GM19099 (cell line): Measurements from ENCODE around the gene P2RY6.

Experiments used
- POLR2A ChIP-seq: IDR thresholded peaks from 3 replicates; pipeline ENCODE4 v1.6.1; 2011; ENCODE audit warnings: low read depth; ENCODE audit not compliant: insufficient read length; ENCODE audit errors: extremely low read depth

P2RY6 gene

DNA sequence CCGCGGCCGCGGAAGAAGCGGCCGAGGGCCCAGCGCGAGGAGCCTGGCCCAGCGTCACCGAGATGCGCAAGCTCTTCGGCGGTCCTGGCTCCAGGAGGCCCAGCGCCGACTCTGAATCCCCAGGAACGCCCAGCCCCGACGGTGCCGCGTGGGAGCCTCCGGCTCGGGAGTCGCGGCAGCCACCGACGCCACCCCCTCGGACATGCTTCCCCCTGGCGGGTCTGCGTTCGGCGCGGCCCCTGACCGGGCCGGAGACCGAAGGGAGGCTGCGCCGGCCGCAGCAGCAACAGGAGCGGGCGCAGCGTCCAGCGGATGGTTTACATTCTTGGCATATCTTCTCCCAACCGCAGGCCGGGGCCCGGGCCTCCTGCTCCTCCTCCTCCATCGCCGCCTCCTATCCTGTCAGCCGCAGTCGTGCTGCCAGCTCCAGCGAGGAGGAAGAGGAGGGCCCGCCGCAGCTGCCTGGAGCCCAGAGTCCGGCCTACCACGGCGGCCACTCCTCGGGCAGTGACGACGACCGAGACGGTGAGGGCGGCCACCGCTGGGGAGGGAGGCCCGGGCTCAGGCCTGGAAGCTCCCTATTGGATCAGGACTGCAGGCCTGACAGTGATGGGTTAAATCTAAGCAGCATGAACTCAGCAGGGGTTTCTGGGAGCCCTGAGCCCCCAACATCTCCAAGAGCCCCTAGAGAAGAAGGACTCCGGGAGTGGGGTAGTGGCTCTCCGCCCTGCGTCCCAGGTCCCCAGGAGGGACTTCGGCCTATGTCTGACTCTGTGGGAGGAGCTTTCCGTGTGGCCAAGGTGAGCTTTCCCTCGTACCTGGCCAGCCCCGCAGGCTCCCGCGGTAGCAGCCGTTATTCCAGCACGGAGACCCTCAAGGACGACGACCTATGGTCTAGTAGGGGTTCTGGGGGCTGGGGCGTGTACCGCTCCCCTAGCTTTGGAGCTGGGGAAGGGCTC is 37.1 kb downstream of the P2RY6 start:
- no peak for TF ChIP-seq POLR2A

DNA sequence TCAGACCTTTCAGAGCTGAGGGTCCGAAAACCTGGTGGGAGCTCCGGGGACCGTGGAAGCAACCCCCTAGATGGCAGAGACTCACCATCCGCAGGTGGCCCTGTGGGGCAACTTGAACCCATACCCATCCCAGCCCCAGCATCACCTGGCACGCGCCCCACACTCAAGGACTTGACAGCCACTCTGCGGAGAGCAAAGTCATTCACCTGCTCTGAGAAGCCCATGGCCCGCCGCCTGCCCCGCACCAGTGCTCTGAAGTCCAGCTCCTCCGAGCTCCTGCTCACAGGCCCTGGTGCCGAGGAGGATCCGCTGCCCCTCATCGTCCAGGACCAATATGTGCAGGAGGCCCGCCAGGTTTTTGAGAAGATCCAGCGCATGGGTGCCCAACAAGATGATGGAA is 37.9 kb downstream of the P2RY6 start:
- TF ChIP-seq POLR2A: no peak

DNA sequence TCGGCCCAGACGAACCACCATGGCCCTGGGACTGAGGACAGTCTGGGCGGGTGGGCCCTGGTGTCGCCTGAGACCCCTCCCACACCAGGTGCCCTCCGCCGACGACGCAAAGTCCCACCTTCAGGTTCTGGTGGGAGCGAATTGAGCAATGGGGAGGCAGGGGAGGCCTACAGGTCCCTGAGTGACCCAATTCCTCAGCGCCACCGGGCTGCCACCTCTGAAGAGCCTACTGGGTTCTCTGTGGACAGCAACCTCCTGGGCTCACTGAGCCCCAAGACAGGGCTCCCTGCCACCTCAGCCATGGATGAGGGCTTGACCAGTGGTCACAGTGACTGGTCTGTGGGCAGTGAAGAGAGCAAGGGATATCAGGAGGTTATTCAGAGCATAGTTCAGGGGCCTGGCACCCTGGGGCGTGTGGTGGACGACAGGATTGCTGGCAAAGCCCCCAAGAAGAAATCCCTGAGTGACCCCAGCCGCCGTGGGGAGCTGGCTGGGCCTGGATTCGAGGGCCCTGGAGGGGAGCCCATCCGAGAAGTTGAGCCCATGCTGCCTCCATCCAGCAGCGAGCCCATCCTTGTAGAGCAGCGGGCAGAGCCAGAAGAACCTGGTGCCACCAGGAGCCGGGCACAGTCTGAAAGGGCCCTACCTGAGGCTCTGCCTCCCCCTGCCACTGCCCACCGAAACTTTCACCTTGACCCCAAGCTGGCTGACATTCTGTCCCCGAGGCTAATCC is 38.7 kb downstream of the P2RY6 start:
- no peak for TF ChIP-seq POLR2A

DNA sequence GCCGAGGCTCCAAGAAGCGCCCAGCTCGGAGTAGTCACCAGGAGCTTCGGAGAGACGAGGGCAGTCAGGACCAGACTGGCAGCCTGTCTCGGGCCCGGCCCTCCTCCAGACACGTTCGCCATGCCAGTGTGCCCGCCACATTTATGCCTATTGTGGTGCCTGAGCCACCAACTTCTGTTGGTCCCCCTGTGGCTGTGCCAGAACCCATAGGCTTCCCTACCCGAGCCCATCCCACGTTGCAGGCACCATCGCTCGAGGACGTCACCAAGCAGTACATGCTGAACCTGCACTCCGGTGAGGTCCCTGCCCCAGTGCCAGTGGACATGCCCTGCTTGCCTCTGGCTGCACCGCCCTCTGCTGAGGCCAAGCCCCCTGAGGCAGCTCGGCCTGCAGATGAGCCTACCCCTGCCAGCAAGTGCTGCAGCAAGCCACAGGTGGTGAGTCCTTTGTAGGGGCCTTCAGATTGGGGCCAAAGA is 39.3 kb downstream of the P2RY6 start:
- TF ChIP-seq POLR2A: no peak

DNA sequence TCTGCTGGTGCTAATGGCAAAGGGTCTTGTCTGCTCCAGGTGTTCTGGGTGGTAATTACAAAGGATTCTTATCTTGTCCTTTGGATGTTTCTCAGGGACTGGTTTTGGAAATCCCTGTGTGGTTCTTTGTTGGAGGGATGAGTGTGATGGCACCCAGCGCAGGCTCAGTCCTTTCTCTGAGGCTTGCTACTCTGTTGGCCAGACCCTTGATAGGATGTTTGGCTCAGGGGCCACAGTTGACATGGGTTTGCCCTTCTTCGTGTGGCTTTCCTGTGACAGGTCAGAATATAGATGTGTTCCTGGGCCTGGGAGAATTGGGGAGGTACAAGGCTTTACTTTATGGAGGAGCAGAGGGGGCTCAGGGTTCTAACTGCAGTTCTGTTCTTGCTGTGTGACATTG is 39.9 kb downstream of the P2RY6 start:
- no peak for TF ChIP-seq POLR2A

DNA sequence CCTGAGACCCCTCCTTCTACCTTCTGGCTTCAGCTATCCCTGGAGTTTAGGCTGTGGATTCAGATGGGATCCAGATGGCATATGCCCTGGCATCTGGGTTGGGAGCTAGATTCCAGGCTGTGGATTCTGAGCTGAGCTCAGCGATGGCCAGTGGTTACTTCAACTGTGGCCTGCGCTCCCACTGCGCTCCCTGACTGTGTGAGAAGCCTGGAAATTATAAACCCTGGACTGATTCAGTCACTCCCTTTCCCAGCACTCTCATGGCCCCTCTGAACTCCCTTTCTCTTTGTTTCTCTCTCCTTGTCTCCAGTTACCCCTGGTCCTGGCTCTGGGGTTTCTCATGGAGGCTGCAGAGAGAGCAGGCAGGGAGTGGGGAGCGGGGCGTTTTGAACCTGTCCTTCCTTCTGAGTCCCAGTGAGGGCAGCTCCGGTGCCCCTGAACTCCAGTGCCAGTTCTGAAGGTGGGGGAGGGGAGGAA is 40.8 kb downstream of the P2RY6 start:
- TF ChIP-seq POLR2A: no peak

DNA sequence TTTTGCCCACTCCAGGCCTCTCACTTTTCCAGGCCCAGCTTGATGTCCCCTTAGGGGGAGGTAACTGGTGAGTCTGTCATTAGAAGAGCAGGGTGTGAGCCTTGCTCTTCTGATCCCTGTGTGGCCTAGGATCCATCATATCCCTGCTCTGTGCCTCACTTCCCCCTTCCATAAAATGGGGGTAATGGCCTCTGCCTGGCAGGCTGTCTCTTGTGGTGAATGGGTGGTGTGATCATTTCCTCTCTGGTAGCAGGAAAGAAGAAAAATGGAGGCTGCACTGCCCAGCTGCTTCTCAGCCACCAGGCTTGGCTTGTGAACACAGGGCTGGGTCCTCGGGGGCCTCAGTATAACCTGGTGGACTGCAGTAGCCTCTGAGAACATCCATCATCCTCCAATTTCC is 41.5 kb downstream of the P2RY6 start:
- TF ChIP-seq POLR2A: no peak

DNA sequence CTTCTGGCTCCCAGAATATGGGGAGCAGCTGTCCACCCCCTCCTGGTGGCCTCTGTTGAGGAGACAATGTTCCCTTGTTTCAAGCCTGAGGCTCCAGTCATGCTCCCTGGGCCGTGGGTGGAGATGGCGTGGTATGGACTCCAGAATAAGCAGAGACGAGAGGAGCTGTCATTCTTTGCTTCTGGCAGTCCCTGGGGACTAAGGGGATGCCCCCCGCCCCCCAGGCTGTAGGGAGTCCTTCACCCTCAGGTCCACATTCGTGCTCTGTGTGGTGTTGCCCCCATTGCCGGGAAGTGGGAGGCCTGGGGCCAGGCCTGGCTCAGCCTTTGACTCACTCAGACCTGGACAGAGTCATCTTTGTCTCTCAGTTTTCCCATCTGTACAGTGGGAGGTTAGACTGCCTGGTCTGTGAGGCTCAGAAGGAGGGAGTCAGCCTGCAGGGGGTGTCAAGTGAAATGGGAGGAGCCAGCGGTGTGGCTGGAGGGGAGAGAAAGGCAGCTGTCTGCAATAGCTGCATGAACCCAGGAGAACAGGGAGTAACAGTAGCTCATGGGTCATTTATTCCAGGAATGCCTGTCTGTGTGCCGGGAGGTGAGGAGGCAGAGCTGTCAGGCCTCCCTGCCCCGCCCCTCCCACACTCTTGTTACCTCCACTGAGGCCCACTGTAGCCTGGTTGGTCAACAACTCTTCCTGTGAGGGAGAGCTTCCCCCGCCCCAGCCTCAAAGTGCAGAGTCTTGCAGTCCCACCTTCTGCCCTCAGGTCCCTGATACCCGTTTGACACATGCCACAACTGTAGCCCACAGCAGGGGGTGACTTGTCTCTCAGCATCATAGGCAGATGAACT is 42.2 kb downstream of the P2RY6 start:
- TF ChIP-seq POLR2A: no peak

DNA sequence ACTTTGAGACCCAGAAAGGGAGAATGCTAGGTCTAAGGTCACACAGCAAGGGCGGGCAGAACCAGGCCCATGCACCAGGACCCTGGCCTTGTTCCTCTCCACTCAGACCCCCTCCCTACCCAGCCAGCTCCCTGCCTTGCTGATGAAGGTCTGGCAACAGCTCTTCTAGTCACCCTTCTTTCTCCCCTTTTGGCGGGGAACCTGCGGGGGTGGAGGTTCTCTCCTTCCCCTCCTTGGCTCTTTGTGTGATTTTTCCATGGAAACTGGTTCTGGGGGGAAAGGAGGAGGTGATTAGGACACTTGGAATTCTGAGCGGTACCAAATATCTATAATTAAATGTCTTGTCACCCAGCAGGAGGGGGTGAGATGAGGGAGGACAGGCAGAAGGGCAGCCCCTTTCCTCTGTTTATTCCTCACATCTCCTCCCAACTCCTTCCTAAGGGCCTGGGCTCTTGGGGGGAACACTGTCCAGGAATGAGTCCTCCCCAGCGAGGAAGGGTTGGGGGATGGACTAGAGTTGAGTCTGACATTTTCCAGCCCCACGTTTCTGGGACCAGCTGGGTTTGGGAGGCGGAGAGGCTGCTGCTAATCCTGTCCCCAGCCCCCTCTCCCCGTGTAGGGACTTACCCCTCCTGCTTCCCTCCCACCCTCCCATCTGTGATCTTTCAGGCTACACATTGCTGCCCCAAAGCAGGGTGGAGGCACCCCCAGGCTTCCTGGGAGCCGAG is 43.3 kb downstream of the P2RY6 start:
- TF ChIP-seq POLR2A: no peak

DNA sequence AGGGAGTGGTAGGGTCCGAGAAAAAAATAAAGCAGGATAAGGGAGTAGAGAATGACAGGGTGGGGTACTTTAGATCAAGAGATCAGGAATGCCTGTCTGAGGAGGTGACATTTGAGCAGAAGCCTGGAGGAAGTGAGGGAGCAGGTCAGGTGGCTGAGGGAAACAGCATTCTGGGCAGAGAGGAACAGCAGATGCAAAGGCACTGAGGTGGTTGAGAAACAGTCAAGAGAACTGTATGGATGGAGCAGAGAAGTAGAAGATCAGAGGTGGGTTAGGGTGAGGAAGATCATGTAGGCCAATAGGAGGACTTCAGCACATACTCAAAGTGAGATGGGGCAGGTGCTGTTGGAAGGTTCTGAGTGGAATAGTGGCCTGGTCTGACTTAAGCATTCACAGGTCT is 44.3 kb downstream of the P2RY6 start:
- no peak for TF ChIP-seq POLR2A

DNA sequence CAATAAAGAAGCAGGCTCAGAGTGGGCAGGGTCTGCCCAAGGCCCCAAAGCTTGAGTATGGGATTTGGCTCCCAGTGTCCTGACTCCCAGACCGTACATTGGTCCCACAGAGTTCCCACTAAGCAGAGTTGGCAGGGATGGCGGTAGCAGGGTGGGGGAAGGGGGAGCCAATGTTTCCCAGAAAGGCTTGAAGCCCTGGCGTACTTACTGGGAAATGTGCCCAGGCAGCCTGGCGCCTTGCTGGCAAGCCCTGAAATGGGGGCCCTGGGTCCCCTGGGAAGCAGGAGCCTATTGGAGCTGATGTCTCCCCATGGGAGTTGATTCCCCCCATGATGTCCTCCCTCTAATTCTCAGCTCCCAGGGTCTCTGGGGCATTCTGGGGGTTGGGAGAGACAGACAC is 45.2 kb downstream of the P2RY6 start:
- no peak for TF ChIP-seq POLR2A

DNA sequence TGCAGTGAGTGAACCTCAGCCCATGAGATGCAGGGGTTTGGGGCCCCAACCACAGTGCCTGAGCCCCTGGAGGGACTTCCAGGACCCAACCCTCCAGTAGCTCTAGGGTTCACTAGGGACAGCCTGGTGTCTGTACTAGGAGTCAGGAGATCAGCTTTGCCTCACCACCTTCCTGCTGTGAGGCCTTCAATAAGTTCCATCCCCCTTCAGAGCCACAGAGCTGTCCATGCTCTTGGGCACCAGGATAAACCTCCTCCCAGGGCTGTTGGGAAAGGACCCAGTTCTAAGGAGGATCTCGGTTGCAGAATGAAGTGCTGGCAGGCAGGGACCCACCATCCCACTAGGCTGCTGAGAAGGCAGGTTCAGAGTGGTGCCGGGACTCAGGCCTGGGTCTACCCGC is 45.7 kb downstream of the P2RY6 start:
- TF ChIP-seq POLR2A: no peak

DNA sequence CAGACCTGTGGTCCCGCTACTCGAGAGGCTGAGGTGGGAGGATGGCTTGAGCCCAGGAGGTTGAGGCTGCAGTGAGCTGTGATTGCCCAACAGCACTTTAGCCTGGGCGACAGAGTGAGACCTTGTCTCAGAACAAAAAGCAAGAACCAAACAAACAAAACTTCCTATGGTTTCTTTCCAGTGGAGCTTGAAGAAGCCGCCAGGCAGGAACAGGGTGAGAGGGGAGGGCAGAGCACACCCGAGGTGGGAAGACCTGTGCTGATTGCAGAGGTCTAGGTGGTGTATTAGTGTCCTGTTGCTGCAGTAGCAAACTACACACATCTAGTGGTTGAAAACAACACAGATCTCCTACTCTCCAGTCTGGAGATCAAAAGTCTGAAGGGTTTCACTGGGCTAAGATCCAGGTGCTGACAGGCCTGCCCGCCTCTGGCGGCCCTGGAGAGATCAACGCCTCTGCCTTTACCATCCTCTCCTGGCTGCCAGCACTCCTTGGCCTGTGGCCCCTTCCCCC is 46.4 kb downstream of the P2RY6 start:
- no peak for TF ChIP-seq POLR2A
